Measurements from ENCODE around the gene HOXB2. TPM values are rescaled to one million over a fixed set of nuclear protein-coding genes. Genes with fewer than 3 reads are reported as not detected.
A peak's percentile ranks its signal among the peaks of the same experiment; 100 is the strongest.

The HOXB2 gene
- total RNA-seq, 1 experiment from 2014 or later: 0.31 TPM

- Histone ChIP-seq H3K27ac (peak overlapping the region; percentile 34; the same call in 1 of the 2 replicates), H3K79me2 (ENCODE audit: low read depth) (no peaks in the 10 kb centered on the region), H3K27me3 (ENCODE audit: insufficient read depth, low read depth) (no peaks in the 10 kb centered on the region), H3K4me3 (peak overlapping the region; percentile 42; the same call in 1 of the 2 replicates), H4K20me1 (ENCODE audit: insufficient read depth) (no peaks in the 10 kb centered on the region), H2AFZ (peak overlapping the region; percentile 75), H3F3A (ENCODE audit: insufficient read depth, low read depth) (no peaks in the 10 kb centered on the region), H3K9me2 (ENCODE audit: insufficient read depth) (no peaks in the 10 kb centered on the region), H3K4me1 (replicated peaks; ENCODE audit: insufficient read depth) (no peaks in the 10 kb centered on the region), H3K4me2 (peak overlapping the region; percentile 67), H3K9me3 (ENCODE audit: insufficient read depth, low read depth) (no peaks in the 10 kb centered on the region), H3K36me3 (ENCODE audit: low read depth) (no peaks in the 10 kb centered on the region)
- ChIA-PET CTCF (no interaction called here), POLR2A (ENCODE audit: unreplicated experiment) (no interaction called here)
- BruUV-seq (replicated peaks): TSS peak; percentile 25
- DNase-seq: peak in 1 of 2 experiments; percentile 2
- intact Hi-C loops (cut with micrococcal nuclease; ENCODE audit: unreplicated experiment): no loop called here
- no peak for TF ChIP-seq CTCF (conservative IDR thresholded peaks at IDR 0.05)
- TF ChIP-seq EZH2 (IDR thresholded peaks at IDR 0.05; ENCODE audit: low read depth): no peak
These were observed 9.7 kb upstream of the HOXB2 start for GRCh38 chr17:48554412-48555257.

- H3K9me3 ChIP-seq (ENCODE audit: insufficient read depth, low read depth): no peaks in the 10 kb centered on the region
- BruUV-seq (replicated peaks): no TSS peak
- H3K27ac ChIP-seq: no peak overlapping the region
- peak overlapping the region; percentile 67; the same call in 1 of the 2 replicates for H3K4me2 ChIP-seq
- intact Hi-C loops (cut with micrococcal nuclease; ENCODE audit: unreplicated experiment): no loop called here
- H3K79me2 ChIP-seq (ENCODE audit: low read depth): no peaks in the 10 kb centered on the region
- ChIA-PET POLR2A (ENCODE audit: unreplicated experiment) (no interaction called here), CTCF (no interaction called here)
- no peak for TF ChIP-seq EZH2 (IDR thresholded peaks at IDR 0.05; ENCODE audit: low read depth)
- no peak for TF ChIP-seq CTCF (conservative IDR thresholded peaks at IDR 0.05)
- H3K9me2 ChIP-seq (ENCODE audit: insufficient read depth): no peaks in the 10 kb centered on the region
- DNase-seq: no peak
- H3K36me3 ChIP-seq (ENCODE audit: low read depth): no peaks in the 10 kb centered on the region
- H4K20me1 ChIP-seq (ENCODE audit: insufficient read depth): no peaks in the 10 kb centered on the region
- H2AFZ ChIP-seq: no peak overlapping the region
- H3K4me1 ChIP-seq (replicated peaks; ENCODE audit: insufficient read depth): no peaks in the 10 kb centered on the region
- H3F3A ChIP-seq (ENCODE audit: insufficient read depth, low read depth): no peaks in the 10 kb centered on the region
- no peaks in the 10 kb centered on the region for H3K27me3 ChIP-seq (ENCODE audit: insufficient read depth, low read depth)
- no peak overlapping the region for H3K4me3 ChIP-seq
These were observed 8.9 kb upstream of the HOXB2 start for GRCh38 chr17:48553826-48554225.

GRCh38 chr17:48553190-48553547 lies 8.3 kb upstream of the HOXB2 start:
- Histone ChIP-seq H3K4me1 (replicated peaks; ENCODE audit: insufficient read depth) (no peaks in the 10 kb centered on the region), H3K36me3 (ENCODE audit: low read depth) (no peaks in the 10 kb centered on the region), H3K79me2 (ENCODE audit: low read depth) (no peaks in the 10 kb centered on the region), H3K27me3 (ENCODE audit: insufficient read depth, low read depth) (no peaks in the 10 kb centered on the region), H3K4me2 (no peak overlapping the region), H3F3A (ENCODE audit: insufficient read depth, low read depth) (no peaks in the 10 kb centered on the region), H3K9me3 (ENCODE audit: insufficient read depth, low read depth) (no peaks in the 10 kb centered on the region), H3K27ac (no peak overlapping the region), H3K9me2 (ENCODE audit: insufficient read depth) (no peaks in the 10 kb centered on the region), H2AFZ (no peak overlapping the region), H4K20me1 (ENCODE audit: insufficient read depth) (no peaks in the 10 kb centered on the region), H3K4me3 (no peak overlapping the region)
- TF ChIP-seq EZH2 (IDR thresholded peaks at IDR 0.05; ENCODE audit: low read depth): no peak
- no peak for TF ChIP-seq CTCF (conservative IDR thresholded peaks at IDR 0.05)
- no TSS peak for BruUV-seq (replicated peaks)
- CTCF ChIA-PET: no interaction called here
- no peak for DNase-seq
- POLR2A ChIA-PET (ENCODE audit: unreplicated experiment): no interaction called here
- intact Hi-C loops (cut with micrococcal nuclease; ENCODE audit: unreplicated experiment): no loop called here
